HepG2 (cell line): ENCODE data around the gene CSMD2. TPM values are rescaled to one million over a fixed set of nuclear protein-coding genes. Genes with fewer than 3 reads are reported as not detected.

Source experiments
- ATAC-seq: fragments of 200-7000 bp; cut with Tn5 transposase; 3 replicates; pipeline ENCODE4 v1.9.1; 2020; ENCODE audit warnings: mild to moderate bottlenecking, moderate library complexity
- BruUV-seq: library from RNA; stranded (reverse); fragments of 400-500 nt; replicated peaks from 2 replicates; lab custom pipeline; 2021; lab: Mats Ljungman, UMichigan
- CTCF ChIA-PET: fragments of 300-600 bp; formaldehyde crosslinking; extraction: SDS; loops from one replicate; lab custom pipeline; 2021; ENCODE audit warnings: low total read pairs, inconsistent platforms, low intra/inter-chr PET ratio; lab: Yijun Ruan, JAX
- POLR2A ChIA-PET: fragments of 350-600 bp; sonication (Branson Sonifier 250); formaldehyde crosslinking; loops from one replicate; lab custom pipeline; 2020; ENCODE audit warnings: antibody characterized with exemption, inconsistent platforms; lab: Yijun Ruan, JAX
- DNase-seq: peaks from one replicate; pipeline ENCODE4 v3.0.0-alpha.2; 2015; ENCODE audit warnings: low spot score
- FAIRE-seq: peaks from 3 replicates; lab custom pipeline; 2011; peaks lifted over from hg19 to GRCh38; lab: Jason Lieb, UNC
- H2AFZ ChIP-seq: one replicate; pipeline ENCODE4 v1.6.1; 2011; ENCODE audit warnings: low read length, inconsistent platforms
- H3K27ac ChIP-seq: fragments of 300-600 bp; 3 replicates; pipeline ENCODE4 v1.8.0; 2011; ENCODE audit warnings: mixed run types, mild to moderate bottlenecking, mixed read lengths, low read length, inconsistent platforms; ENCODE audit not compliant: insufficient read depth; ENCODE audit errors: extremely low read length
- H3K27me3 ChIP-seq, 2 experiments: fragments of 200-600 bp in 1 of 2; 2 replicates in 1 of 2; 3 replicates in 1 of 2; pipeline versions ENCODE4 v1.6.0 to v1.8.0; 2011; ENCODE audit warnings: low read length in 2 of 2, mild to moderate bottlenecking in 2 of 2, moderate library complexity in 2 of 2, inconsistent platforms in 1 of 2; ENCODE audit not compliant: insufficient read depth in 2 of 2, control insufficient read depth in 1 of 2
- H3K36me3 ChIP-seq, 2 experiments: fragments of 200-600 bp in 1 of 2; replicated peaks in 1 of 2; 2 replicates in 1 of 2; 3 replicates in 1 of 2; pipeline versions ENCODE4 v1.5.1 to v1.8.0; 2011; ENCODE audit warnings: low read length in 2 of 2, inconsistent platforms in 1 of 2; ENCODE audit not compliant: insufficient read depth in 2 of 2, control insufficient read depth in 1 of 2
- H3K4me1 ChIP-seq: 2 replicates; pipeline ENCODE4 v1.5.1; 2012; ENCODE audit warnings: low read length, inconsistent platforms; ENCODE audit not compliant: insufficient read depth
- H3K4me2 ChIP-seq: 2 replicates; pipeline ENCODE4 v1.6.0; 2011; ENCODE audit warnings: low read depth, low read length, inconsistent platforms
- H3K4me3 ChIP-seq, 3 experiments: fragments of 200-600 bp in 1 of 3; sonication (generic), shearing (Covaris generic) in 1 of 3; replicated peaks in 1 of 3; 2 replicates each; pipeline ENCODE4 v1.5.1; 2011 to 2016; ENCODE audit warnings: low read length in 3 of 3, inconsistent platforms in 2 of 3, low read depth in 2 of 3, mild to moderate bottlenecking in 2 of 3, control low read depth in 1 of 3, mixed read lengths in 1 of 3; ENCODE audit not compliant: insufficient read depth in 1 of 3
- H3K79me2 ChIP-seq: one replicate; pipeline ENCODE4 v1.6.1; 2011; ENCODE audit warnings: low read length, inconsistent platforms; ENCODE audit not compliant: insufficient read depth
- H3K9ac ChIP-seq: 2 replicates; pipeline ENCODE4 v1.6.0; 2011; ENCODE audit warnings: mild to moderate bottlenecking, low read depth, low read length, inconsistent platforms; ENCODE audit not compliant: insufficient read depth
- H3K9me3 ChIP-seq: 2 replicates; pipeline ENCODE4 v1.5.1; 2012; ENCODE audit warnings: mild to moderate bottlenecking, low read length
- H4K20me1 ChIP-seq: 2 replicates; pipeline ENCODE4 v1.6.0; 2011; ENCODE audit warnings: inconsistent platforms, mild to moderate bottlenecking, low read length, moderate library complexity; ENCODE audit not compliant: insufficient read depth
- HBP1 ChIP-seq: IDR thresholded peaks from 2 replicates; pipeline ENCODE4 v1.6.1; 2016; ENCODE audit warnings: low read depth, control low read depth
- HMGXB3 ChIP-seq: sonication (generic); formaldehyde crosslinking; IDR thresholded peaks from 2 replicates; pipeline ENCODE4 v1.4.0; 2020; ENCODE audit warnings: missing genetic modification reagents, borderline replicate concordance
- RBM39 ChIP-seq: fragments of 200-400 bp; formaldehyde crosslinking; IDR thresholded peaks from one replicate; pipeline ENCODE4 v1.6.1; 2018; ENCODE audit warnings: antibody characterized with exemption, mild to moderate bottlenecking, low read depth, low read length; ENCODE audit not compliant: poor library complexity, severe bottlenecking
- SP4 ChIP-seq: sonication (generic); formaldehyde crosslinking; IDR thresholded peaks from 2 replicates; pipeline ENCODE4 v1.8.1; 2023; ENCODE audit warnings: mild to moderate bottlenecking, missing genetic modification reagents
- ZNF782 ChIP-seq: sonication (generic); formaldehyde crosslinking; IDR thresholded peaks from 2 replicates; pipeline ENCODE4 v1.4.0; 2020; ENCODE audit warnings: missing genetic modification reagents, mild to moderate bottlenecking, borderline replicate concordance
- WGBS: methylation state at CpG from one replicate; pipeline ENCODE4 v1.1.6; 2017; ENCODE audit warnings: low lambda C conversion rate; 5-methylcytosine and 5-hydroxymethylcytosine counted together
- in situ Hi-C: cut with HindIII; loops from 2 replicates; pipeline ENCODE4 v1.10.0; 2017; ENCODE audit warnings: low pct_unique_long_range_greater_than_20kb; ENCODE audit not compliant: extremely low pct_ligation_motif_present
- intact Hi-C: fragments of 100-400 bp; cut with micrococcal nuclease; formaldehyde crosslinking; loops from one replicate; pipeline ENCODE4 v1.10.0; 2022; ENCODE audit not compliant: unreplicated experiment
- polyA plus RNA-seq, 8 experiments: library from polyadenylated mRNA; depleted of rRNA in 3 of 8; stranded (reverse) in 7 of 8; unstranded in 1 of 8; fragments of >200 nt; fragmentation: Illumina TruSeq in 4 of 8; extraction: Trizol in 4 of 8; gene quantifications; 2 replicates each; pipeline versions ENCODE4 v1.2.1 to v1.2.3, GENCODE V29; 2011 to 2016; ENCODE audit warnings: low read depth in 4 of 8, missing spikeins in 1 of 8, mixed read lengths in 1 of 8; ENCODE audit not compliant: insufficient read depth in 1 of 8
- total RNA-seq, 5 experiments: library from RNA; depleted of rRNA; stranded (reverse); fragments of >200 nt; fragmentation: Illumina TruSeq; extraction: Trizol; gene quantifications; 2 replicates each; pipeline ENCODE4 v1.2.3, GENCODE V29; 2016; ENCODE audit warnings: low read depth in 1 of 5

Gene CSMD2
- total and polyA plus RNA-seq, 2 of the 13 experiments (the other 11 are each of a cell fraction or from before 2014, with no cell fraction given), result not detected

- in situ Hi-C loops, result no loop called here
- no peaks in the 10 kb centered on the region for H3K9me3 ChIP-seq
- no peak for FAIRE-seq
- TF ChIP-seq ZNF782 (CRISPR knock-in tag), result no peak
- TF ChIP-seq HBP1 (CRISPR knock-in tag), result no peak
- TF ChIP-seq HMGXB3 (CRISPR knock-in tag), result no peak
- TF ChIP-seq SP4, result no peak
- TF ChIP-seq RBM39, result no peak
- TF ChIP-seq, all 625 proteins: peak for 0
- WGBS, result 0% methylated on average over 2 of the region's 2 CpGs
- Histone ChIP-seq H3K4me3 (no peak overlapping the region), H3K4me2 (no peak overlapping the region), H3K27me3 (no peaks in the 10 kb centered on the region), H3K36me3 (no peaks in the 10 kb centered on the region), H2AFZ (no peak overlapping the region), H3K9ac (no peak overlapping the region), H3K4me1 (no peaks in the 10 kb centered on the region), H3K27ac (no peak overlapping the region), H4K20me1 (no peaks in the 10 kb centered on the region), H3K79me2 (no peaks in the 10 kb centered on the region)
- no peak for ATAC-seq
- intact Hi-C loops, result no loop called here
- no TSS peak for BruUV-seq
- no peak for DNase-seq
- ChIA-PET POLR2A (no interaction called here), CTCF (no interaction called here)
Measured at GRCh38 chr1:33768106-33768505, 396.9 kb downstream of the CSMD2 start.
